ENCODE measurements around the gene GPATCH4.
"Not testable (repeated sequence)": the region's sequence is repeated elsewhere in the genome, so short reads cannot be mapped to it uniquely, and the experiment has no call there.

Gene GPATCH4

GRCh38 chr1:156625436-156626078 is 24.3 kb upstream of the GPATCH4 start:
- peak; percentile 90 for DNase-seq

- DNase-seq, result peak; percentile 64
These were observed 23.6 kb upstream of the GPATCH4 start for GRCh38 chr1:156624814-156625435.

GRCh38 chr1:156623946-156624813 is 22.9 kb upstream of the GPATCH4 start:
- DNase-seq, result peak; percentile 81

GRCh38 chr1:156622581-156623297 is 21.5 kb upstream of the GPATCH4 start:
- no peak for DNase-seq

DNA sequence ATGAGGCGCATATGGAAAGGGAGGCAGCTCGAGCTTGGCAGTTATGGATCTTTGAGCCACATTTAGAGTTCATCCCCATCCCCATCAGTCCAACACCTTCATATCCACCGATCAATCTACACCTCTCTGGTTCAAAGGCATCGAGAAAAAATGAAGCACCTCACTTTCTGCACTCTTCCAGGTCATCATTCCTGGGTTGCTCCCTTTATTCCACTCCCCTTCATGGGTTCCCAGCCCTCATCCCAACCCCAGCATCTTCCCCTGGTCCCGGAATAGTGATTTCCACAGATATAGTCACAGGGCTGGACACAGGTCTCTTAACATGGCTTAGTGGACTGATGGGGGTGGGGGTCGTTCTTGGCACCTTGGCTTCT is 18.3 kb upstream of the GPATCH4 start:
- DNase-seq, result no peak

- DNase-seq, result no peak
These were observed 17.7 kb upstream of the GPATCH4 start, which contains the start of gene HAPLN2 for GRCh38 chr1:156618853-156619581. Gene HAPLN2, plus strand, starts transcription at chr1:156619415. Its CDS starts 4,076 bp downstream, at chr1:156623491.

- no peak for DNase-seq
These were observed 15.2 kb upstream of the GPATCH4 start for GRCh38 chr1:156616463-156616862.

DNA sequence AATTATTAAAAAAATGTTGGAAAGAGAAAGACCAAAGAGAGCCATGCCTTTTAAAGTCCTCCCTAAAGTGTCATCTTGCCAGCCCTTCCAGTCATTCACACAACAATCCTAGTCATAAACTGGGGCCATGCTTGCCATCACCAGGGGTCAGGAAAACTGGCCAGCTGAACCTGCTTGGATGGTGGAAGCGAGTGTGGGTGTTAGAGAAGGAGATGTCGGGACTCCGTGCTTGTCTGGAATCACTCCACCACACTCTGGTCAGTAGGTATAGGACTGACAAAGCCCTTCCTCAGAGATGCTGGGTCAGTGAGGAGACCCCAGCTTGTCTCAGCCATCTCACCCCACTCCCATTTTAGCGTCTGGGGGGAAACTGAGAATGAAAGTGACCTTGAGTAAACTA is 14.7 kb upstream of the GPATCH4 start:
- DNase-seq, result no peak

- no peak for DNase-seq
These were observed 11.4 kb upstream of the GPATCH4 start for GRCh38 chr1:156612666-156613065.

DNA sequence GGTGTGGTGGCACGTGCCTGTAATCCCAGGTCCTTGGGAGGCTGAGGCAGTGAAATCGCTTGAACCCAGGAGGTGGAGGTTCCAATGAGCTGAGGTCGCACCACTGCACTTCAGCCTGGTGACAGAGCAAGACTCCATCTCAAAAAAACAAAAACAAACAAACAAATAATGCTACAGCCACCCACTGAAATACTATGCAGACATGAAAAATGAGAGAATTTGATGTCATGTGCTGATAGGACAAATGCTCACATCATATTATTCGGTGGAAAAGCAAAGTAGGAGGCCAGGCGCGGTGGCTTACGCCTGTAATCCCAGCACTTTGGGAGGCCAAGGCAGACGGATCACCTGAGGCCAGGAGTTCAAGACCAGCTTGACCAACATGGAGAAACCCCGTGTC is 8.8 kb upstream of the GPATCH4 start:
- DNase-seq, result not testable (repeated sequence)

GRCh38 chr1:156608981-156609380 is 7.7 kb upstream of the GPATCH4 start:
- peak; percentile 75 for DNase-seq

DNA sequence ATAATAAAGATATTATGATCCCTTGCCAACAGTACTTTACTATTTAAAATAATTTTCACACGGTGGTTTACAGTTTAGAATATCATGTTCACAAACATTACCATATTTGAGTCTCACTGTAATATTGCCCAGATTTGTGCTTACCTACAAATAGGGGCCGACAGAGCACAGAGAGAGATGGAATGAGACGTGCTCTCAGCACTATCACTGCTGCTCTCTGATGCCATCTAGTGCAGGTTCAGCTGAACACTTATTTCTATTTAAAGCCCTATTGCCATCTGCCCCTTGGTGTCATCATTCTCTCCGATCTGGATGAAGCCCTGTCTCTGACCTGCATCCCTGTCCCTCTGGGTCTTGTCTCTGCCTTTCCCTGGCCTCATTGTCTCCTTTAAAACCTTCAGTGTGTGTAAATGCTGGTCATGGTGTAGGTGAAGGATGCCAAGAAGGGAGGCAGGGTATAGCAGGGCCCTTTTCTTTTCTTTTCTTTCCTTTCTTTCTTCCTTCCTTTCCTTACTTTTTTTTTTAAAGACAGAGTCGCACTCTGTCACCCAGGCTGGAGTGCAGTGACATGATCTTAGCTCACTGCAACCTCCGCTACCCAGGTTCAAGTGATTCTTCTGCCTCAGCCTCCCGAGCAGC is 6.9 kb upstream of the GPATCH4 start:
- peak; percentile 76 for DNase-seq

- not testable (repeated sequence) for DNase-seq
These were observed 6.1 kb upstream of the GPATCH4 start for GRCh38 chr1:156607344-156607743.

DNA sequence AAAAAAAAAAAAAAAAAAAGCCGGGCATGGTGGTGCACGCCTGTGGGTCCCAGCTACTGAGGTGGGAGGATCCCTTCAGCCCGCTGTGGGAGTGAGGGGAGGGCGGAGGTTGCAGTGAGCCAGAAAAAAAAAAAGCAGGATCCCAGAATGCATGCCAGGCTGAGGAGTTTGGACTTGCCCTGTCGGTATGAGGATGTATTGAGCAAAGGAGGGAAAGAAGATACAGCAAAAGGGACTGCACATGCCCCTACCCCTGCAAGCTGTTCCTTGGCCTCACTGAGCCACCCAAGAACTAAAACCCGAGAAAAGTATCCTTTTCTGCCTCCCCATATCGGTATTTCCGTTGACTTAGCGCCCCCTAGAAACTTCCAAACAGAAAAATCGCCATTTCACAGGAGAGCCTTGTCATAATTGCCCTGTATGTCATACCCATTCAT is 1.3 kb upstream of the GPATCH4 start:
- DNase-seq, result no peak

GRCh38 chr1:156601892-156602291 is 613 bp upstream of the GPATCH4 start:
- no peak for DNase-seq

GRCh38 chr1:156600733-156601121 is 552 bp downstream of the GPATCH4 start:
- no peak for DNase-seq

DNA sequence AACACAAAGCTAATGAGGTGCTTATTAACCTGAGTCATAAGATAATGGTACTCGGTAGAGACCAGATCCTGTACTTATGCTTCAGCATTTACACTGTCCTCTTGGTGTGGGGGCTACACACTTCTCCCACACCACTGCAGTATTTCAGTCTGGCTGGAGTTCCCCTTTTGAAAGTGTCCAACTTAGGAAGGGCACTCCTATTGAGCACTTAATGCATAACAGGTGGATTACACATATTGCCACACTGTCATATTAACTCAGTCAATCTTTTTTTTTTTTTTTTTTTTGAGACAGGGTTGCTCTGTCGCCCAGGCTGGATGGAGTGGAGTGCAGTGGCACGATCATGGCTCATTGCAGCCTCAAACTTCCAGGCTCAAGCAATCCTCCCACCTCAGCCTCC is 1.5 kb downstream of the GPATCH4 start:
- DNase-seq, result no peak

DNA sequence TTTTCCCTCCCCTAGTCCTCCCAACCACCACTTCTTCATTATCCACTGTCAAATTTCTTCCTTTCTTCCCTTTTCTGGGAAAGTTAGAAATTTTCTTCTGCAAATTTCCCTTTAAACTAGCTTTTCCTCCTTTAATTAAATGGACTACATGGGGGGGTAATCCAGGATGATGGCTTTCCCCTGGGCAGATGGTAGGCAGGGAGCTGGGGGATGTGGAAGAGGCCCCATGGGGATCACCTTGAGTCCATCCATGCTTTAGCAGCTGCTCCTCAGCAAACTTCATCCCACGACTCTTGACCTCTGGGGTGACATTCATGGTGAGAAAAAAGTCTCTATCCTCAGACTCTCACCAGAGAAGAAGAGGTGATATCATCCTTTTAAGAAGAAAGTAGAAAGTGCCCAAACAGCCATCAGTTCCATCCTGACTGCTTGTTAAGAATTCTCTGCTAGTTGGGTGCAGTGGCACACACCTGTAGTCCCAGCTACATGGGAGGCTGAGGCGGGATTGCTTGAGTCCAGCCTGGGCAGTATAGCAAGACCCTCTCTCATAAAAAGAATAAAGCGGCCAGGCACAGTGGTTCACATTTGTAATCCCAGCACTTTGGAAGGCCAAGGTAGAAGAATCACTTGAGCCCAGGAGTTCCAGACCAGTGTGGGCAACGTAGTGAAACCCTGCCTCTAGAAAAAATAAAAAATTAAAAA is 2.4 kb downstream of the GPATCH4 start:
- no peak for DNase-seq

GRCh38 chr1:156598125-156598524 is 3.2 kb downstream of the GPATCH4 start:
- DNase-seq, result no peak

DNA sequence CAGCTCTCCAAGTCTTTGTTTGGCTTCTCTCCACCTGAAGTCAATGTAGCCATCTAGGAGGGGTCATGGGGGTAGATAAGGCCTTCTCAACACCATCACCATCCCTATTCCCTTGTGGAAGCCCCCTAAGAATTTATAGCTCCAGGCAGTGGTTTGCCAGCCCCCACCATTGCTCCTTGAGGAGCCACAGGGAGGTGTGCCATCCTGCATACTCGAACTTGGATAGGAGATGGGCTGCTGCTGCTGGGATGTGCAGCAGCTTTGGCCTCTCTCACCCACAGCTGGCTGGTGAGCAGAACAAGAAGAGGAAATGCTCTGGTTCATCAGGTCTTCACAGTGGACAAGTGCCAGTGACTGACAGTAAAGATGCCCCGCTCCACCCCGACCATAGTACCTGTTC is 4.9 kb downstream of the GPATCH4 start:
- no peak for DNase-seq

- no peak for DNase-seq
These were observed 6.3 kb downstream of the GPATCH4 start for GRCh38 chr1:156595016-156595415.

All from activated CD8-positive, alpha-beta memory T cell treated with anti-CD3 and anti-CD28 coated beads for 24 hours (primary cell).